GM21515 (cell line): Measurements from ENCODE around the gene EMILIN1.
"Not testable (repeated sequence)": the region's sequence is repeated elsewhere in the genome, so short reads cannot be mapped to it uniquely, and the experiment has no call there.

Experiments used
- ATAC-seq: cut with Tn5 transposase; IDR thresholded peaks from one replicate; pipeline ENCODE4 v1.9.1; 2021; ENCODE audit not compliant: unreplicated experiment

The EMILIN1 gene

DNA sequence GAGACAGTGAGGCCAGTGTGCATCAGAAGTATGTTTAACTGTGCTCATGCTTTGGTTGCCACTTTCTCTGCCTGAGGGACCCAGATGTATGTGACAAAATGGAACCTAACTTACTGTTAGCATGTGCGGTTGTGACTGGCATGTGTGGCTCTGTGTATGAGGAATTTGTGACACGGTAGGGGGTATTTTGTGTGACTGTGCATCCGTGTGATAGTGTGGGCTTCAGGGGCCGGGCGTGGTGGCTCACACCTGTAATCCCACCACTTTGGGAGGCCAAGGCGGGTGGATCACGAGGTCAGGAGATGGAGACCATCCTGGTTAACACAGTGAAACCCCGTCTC, 40.9 kb downstream of the EMILIN1 start:
- not testable (repeated sequence) for ATAC-seq

DNA sequence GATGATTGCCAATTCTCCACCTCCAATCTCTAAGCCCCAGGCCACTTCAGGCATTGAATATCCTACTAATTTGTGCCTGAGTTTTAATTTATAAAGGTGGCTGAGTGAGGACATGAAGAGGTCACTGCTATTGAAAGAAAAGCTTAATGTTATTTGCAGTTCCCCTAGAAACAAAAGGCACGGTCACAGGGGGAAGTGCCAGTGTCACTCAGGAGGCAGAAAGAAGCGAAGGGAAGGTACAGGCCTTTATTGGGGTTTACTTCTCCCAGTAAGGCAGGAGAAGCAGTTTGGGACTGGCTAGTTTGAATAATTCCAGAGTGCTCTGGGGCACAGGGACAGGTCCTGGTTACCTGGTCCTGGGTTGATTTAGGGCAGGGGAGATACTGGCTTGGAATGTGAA, 43.5 kb downstream of the EMILIN1 start:
- ATAC-seq, result no peak

DNA sequence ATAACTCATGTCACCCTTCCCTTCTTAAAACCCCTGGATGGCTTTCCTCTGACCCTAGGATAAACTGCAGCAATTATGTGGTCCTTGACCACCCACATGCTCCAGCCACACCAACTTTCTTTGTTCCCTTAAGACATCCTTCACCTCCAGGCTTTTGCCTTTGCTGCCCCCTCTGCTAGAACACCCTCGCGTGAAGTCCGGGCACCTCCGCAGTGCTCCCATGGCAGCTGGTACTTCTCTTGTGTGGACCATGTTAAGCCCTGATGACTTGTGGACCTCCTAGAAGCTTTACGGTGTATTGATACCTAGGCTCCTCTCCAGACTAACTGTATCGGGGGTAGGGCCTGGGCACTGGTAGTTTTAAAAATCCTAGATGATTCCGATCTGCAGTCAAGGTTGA, 44.4 kb downstream of the EMILIN1 start:
- ATAC-seq, result no peak

DNA sequence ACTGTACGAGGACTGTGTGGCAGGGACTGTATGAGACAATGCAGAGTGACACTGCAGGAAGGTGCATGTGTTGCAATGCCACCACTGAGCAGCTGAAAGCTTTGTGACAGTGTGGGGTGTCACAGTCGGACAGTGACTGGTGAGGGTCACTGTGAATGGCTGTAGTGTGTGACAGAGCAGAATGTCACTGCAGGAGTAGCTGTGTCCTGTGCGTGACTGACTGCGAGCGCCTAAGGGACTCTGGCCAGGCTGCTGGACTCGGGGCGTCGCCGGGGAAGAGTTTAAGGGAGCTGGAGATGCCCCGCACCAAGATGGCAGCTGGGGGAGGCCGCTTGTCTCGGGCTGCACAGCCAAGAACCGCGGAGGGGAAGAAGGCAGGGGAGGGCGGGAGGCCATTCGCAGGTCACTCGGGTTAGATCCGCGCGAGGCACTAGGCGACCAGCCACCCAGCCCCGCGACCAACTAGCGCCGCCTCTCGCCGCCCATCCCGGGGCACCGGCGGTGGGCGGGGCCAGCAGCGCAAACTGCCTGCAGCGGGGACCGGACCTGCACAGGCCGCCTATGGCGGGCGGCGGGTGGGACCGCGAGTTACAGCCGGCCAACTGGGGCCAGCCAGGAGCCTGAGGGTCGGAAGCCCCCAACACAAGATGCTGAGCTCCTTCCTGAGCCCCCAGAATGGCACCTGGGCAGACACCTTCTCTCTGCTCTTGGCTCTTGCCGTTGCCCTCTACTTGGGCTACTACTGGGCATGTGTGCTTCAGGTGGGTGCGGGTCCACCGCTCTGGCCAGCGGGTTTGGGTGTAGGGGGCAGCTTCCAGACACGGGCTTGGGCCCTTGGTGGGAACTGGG, 45.1 kb downstream of the EMILIN1 start, which contains the start of gene ABHD1:
Gene ABHD1 (plus strand): TSS at position 514 of the 849 bp plus-strand sequence. CDS start 134 bp downstream, at position 648.
- ATAC-seq, result no peak

DNA sequence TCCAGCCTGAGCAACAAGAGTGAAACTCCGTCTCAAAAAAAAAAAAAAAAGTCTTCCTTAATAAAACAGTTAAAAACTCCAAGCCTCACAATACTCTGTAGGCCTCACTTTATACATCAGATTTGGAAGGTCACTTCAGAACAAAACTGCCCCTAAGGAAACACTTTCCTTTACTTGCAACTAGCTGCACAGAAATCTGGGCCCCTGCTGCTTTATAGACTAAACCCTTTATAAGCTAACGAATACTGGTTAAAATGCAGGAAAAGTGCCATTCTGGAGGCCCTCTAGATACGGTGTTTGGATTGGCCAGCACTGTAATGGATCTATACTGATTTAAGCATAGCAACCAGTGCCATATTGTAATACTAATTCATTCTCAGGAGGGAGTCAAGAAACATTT, 46.7 kb downstream of the EMILIN1 start:
- ATAC-seq, result no peak

DNA sequence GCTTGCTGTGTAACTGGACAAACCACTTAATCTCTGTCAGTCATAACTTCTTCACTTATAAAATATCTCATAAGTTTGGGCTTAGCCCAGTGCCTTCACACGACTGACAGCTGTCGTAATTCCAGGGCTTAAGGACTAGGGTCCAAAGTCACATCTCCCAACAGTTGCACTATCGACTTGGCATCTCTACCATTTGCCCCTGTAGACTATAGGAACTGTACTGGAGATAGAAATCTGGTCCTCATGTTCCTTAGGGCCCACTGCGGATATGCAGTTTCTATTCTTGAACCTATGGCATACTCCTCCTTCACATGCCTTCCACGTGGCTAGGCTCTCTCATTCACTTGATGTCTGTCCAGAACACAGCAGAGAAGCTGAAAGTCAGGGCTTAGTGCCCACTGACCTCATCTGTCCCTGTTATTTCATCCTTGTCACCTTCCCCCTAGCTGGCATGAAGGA, 47.9 kb downstream of the EMILIN1 start:
- ATAC-seq, result no peak

DNA sequence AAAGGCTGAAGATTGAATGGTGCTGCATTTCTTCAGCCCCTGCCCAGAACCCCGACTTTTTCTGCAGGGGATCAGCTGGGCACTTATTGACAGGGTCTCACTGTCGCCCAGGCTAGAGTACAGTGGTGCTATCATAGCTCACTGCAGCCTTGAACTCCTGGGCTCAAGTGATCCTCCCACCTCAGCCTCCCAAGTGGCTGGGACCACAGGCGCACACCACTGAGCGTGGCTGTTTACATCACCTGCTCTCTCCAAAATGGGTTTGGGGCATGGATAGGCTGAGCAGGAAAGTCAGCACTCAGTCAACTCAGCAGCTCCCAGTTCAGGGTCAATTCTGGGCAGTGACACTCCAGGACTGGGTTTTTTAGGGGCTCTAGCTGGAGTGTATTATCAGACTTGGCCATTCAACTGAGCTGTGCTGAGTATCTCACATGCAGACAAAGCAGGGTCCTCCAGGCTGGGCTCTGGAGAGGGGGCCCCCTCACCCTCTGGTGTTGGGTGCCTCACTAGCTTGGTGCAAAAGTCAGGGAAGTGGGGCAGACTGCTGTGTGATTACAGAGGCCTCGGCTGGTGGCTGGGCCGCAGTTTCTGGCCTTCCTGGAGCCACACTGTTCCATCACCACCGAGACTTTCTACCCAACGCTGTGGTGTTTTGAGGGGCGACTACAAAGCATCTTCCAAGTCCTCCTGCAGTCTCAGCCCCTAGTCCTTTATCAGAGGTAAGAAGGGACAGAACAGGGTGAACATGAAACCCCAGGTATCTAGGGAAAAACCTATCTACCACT, 49.7 kb downstream of the EMILIN1 start:
- no peak for ATAC-seq

DNA sequence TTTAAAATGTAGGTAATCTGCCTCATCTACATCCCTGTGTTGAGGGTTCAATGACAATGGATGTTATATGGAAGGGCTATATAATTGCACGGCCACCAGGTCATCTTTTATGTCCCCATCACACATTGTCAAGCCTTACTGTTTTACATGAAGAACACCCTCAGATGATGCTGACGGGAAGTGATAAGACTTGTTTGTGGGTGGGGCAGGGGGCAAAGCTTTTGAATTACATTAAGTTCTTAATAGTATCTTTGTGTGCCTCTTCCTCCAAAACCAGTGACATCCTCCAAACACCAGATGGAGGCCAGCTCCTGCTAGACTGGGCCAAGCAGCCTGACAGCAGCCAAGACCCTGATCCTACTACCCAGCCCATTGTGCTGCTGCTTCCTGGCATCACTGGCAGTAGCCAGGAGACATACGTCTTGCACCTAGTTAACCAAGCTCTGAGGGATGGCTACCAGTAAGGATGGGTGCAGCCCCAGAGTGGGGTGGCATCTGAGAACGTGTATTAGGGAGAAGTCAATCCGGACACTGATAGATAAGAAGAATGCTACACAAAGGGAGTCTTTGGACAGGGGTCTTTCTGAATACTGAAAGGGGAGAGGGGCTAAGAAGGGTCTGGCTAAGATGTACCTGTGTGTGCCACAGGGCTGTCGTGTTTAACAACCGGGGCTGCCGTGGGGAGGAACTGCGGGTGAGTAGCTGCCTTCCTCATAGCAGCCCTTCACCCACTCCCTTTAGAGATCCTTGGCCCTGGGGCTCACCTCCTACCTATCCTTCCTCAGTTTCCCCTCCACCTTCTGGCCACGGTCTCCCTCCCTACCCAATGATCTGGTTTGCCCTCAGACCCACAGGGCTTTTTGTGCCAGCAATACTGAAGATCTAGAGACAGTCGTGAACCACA, 50.5 kb downstream of the EMILIN1 start:
- no peak for ATAC-seq

DNA sequence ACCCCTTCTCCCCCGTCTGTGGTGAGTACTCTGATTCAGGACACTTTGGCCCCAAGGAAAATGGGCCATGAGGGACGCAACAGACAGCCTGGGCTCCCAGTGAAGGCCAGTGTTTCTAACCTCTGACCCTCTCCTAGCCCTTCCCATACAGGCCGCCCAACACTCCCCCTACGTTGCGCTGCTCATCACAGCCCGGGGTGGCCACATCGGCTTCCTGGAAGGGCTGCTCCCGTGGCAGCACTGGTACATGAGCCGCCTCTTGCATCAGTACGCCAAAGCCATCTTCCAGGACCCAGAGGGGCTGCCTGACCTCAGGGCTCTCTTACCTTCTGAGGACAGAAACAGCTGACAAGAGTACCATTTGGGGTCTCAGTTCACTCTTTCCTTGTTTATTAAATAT, 52.0 kb downstream of the EMILIN1 start:
- ATAC-seq, result no peak

DNA sequence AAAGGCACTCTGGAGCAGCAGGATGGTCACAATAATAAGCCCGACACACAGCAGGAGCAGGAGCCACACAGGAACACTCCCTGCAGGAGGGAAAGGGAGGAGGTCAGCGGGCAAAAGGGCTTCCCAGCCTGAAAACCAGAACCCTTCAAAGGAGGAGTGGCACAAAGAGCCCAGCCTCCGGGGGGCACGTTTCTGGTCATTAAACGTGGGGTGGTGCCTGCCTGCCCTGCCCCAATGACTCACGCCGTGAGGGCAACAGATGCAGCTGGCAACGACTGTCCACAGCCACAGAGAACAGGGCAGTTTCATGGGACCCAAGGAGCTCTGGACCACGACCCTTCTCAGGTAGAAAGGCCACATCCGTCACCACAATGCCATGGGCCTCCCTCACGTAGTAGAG, 53.0 kb downstream of the EMILIN1 start:
- no peak for ATAC-seq

DNA sequence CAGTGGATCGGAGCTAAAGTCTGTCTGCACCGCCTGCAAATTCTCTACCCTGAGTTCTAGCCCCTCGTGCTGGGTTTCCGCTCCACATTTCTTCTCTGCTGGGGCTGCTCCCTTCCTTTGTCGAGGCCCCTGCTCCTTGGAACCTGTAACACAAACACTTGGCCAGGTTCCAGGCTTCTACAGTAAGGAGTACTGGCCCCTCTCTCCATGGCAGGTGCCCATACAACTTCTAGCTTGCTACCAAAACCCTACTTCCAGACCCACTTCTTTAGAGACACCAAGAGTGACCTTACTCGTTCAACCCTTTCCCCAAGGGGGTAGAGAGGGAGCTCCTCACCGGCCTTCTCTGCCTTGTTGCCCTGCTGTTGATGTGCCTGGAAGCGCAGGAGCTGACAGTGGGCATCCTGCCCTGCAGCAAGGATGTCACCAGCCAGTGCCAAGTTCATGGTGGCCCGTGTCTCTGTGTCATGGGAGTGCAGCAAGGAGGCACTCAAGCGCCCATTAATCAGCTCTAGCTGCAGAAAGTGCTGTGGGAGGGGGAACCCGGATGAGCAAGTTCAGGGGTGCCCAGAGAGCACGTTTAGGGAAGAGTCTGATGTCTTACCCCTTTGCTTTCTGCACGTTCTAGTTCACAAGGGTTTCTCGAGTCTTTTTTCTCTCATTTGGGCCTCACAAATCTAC, 54.9 kb downstream of the EMILIN1 start:
- no peak for ATAC-seq

DNA sequence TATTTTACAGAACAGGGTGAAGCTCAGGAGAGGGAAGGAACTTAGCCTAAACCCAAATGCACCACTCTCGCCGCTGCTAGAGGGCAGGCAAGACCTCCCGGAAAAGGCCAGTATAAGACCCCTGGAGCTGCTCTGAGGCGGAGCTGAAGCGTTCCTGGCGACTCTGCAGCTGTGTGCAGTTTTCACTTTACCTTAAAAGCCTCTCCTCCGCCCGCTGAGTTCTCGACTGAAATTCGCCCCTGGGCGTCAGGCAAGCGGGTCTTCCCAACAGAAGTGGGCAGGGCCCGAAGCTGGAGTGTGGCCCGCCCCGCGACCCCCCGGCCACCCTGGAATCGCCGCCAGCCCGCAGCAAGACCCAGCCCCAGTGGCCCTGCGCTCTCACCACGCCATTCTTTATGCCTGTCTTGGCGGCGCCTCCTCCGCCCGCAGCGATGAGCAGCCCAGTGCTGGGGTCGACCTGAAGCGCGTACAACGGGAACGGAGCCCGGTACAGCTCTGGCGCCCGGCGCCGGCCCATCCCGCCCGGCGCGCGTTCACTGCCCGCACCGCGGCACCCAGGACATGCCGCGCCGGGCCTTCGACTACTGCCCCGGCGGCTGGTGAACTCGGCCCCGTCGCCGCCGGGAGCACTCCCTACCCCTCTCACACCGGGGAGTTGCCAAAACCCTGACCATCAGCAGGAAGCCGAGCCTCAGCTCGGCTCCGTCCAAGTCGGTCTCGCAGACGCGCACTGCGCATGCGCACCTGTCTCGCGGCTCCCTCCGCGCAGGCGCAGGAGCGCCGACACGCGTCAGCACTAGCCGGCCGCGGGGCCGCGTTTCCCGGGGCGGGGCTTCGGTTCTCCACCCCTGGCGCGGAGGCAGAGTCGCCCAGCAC, 55.7 kb downstream of the EMILIN1 start, which contains the start of gene PREB:
Gene PREB (minus strand): TSS at position 732 of the 876 bp plus-strand sequence. CDS start 215 bp downstream, at position 517.
- ATAC-seq, result peak; percentile 86

DNA sequence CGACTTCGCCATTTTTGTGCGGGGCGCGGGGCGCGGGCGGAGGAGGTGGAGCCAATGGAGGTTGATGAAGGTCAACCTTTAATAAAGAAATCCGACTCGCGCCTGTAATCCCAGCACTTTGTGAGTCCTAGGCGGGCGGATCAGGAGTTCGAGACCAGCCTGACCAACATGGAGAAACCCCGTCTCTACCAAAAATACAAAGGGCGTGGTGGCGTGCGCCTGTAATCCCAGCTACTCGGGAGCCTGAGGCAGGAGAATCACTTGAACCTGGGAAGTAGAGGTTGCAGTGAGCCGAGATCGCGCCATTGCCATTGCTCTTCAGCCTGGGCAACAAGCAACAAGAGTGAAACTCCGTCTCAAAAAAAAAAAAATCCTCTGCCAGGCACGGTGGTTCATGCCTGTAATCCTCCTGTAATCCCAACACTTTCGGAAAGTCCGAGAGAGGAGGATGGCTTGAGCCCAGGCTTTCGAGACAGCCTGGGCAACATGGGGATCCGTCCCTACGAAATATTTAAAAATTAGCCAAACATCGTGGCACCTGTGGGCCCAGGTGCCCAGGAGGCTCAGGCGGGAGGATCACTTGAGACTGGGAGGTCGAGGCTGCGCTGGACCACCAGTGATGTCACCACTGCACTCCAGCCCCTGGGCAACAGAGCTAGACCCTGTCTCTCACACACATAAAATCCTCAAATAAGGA, 56.5 kb downstream of the EMILIN1 start:
- ATAC-seq, result no peak

DNA sequence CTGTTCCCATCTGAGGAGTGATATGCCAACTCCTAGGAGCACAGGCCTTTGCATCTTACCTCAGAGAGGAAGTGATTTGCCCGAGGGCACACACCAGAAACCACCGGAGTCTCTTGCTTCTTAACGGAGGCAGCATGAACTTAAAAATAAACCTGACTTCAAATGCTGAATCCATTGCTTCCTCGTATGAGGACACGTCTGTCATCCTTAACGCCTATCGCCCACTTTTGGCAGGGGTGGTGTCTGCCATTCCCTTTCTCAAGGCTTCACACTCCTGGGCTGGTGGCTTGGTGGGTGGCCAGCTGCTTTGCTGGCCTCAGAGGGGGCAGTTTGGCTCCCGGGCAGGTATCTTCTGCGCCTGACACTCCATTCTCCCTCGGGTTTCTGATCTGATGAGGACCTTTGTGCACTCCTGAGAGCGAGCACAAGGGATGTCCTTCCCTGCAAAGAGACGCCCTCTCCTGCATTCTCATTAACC, 57.1 kb downstream of the EMILIN1 start:
- ATAC-seq, result no peak
